Measurements from ENCODE around the gene SERPINB3.
"Not testable (repeated sequence)": the region's sequence is repeated elsewhere in the genome, so short reads cannot be mapped to it uniquely, and the experiment has no call there.

Gene SERPINB3

DNA sequence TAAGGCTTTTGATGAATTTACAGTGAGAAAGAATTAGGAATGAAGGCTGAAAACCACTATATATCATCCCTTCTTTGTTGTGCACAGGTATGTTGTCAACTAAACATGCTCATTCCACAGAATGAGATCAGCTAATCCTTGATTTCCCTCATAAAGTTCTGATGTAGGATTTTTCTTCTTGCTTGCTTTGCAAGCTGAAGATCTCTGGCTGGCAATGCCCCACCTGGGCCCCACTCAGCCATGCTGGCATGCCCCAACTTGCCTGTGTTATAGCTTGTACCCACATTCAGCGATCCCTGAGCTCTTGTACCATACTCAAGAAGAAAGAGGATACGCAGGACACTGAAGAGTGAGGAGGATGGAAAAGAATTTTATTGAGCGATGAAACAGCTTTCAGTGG is 23.0 kb upstream of the SERPINB3 start:
- Histone ChIP-seq H3K36me3 (ENCODE audit: control insufficient read depth in 5 of 5, insufficient read depth in 5 of 5, low read length in 5 of 5) (no peaks in the 10 kb centered on the region), H3K4me3 (ENCODE audit: low read depth in 1 of 5, low read length in 5 of 5) (no peak overlapping the region), H3K4me1 (ENCODE audit: control insufficient read depth in 5 of 5, insufficient read depth in 5 of 5, low read length in 5 of 5) (peaks cover 0 to 9% (median 2%) of the 10 kb centered on the region in 5 donors), H3K9me3 (ENCODE audit: control insufficient read depth in 5 of 5, low read length in 5 of 5) (no peaks in the 10 kb centered on the region), H3K9ac (ENCODE audit: low read length in 5 of 5) (no peak overlapping the region), H3K27me3 (ENCODE audit: control insufficient read depth in 5 of 5, insufficient read depth in 4 of 5, low read length in 5 of 5) (no peaks in the 10 kb centered on the region), H3K27ac (ENCODE audit: low read depth, low read length) (no peak overlapping the region)

GRCh38 chr18:63683890-63684289 is 22.2 kb upstream of the SERPINB3 start:
- H3K27me3 ChIP-seq (ENCODE audit: control insufficient read depth in 5 of 5, insufficient read depth in 4 of 5, low read length in 5 of 5) = no peaks in the 10 kb centered on the region
- H3K4me3 ChIP-seq (ENCODE audit: low read depth in 1 of 5, low read length in 5 of 5) = no peak overlapping the region
- H3K9ac ChIP-seq (ENCODE audit: low read length in 5 of 5) = no peak overlapping the region
- H3K36me3 ChIP-seq (ENCODE audit: control insufficient read depth in 5 of 5, insufficient read depth in 5 of 5, low read length in 5 of 5) = no peaks in the 10 kb centered on the region
- peaks cover 0 to 9% (median 2%) of the 10 kb centered on the region in 5 donors for H3K4me1 ChIP-seq (ENCODE audit: control insufficient read depth in 5 of 5, insufficient read depth in 5 of 5, low read length in 5 of 5)
- no peaks in the 10 kb centered on the region for H3K9me3 ChIP-seq (ENCODE audit: control insufficient read depth in 5 of 5, low read length in 5 of 5)
- H3K27ac ChIP-seq (ENCODE audit: low read depth, low read length) = no peak overlapping the region

GRCh38 chr18:63683152-63683551 is 21.5 kb upstream of the SERPINB3 start:
- H3K9me3 ChIP-seq (ENCODE audit: control insufficient read depth in 5 of 5, low read length in 5 of 5) = no peaks in the 10 kb centered on the region
- H3K4me3 ChIP-seq (ENCODE audit: low read depth in 1 of 5, low read length in 5 of 5) = no peak overlapping the region
- H3K4me1 ChIP-seq (ENCODE audit: control insufficient read depth in 5 of 5, insufficient read depth in 5 of 5, low read length in 5 of 5) = peaks cover 0 to 9% (median 2%) of the 10 kb centered on the region in 5 donors
- no peaks in the 10 kb centered on the region for H3K27me3 ChIP-seq (ENCODE audit: control insufficient read depth in 5 of 5, insufficient read depth in 4 of 5, low read length in 5 of 5)
- H3K9ac ChIP-seq (ENCODE audit: low read length in 5 of 5) = no peak overlapping the region
- H3K27ac ChIP-seq (ENCODE audit: low read depth, low read length) = no peak overlapping the region
- H3K36me3 ChIP-seq (ENCODE audit: control insufficient read depth in 5 of 5, insufficient read depth in 5 of 5, low read length in 5 of 5) = no peaks in the 10 kb centered on the region

DNA sequence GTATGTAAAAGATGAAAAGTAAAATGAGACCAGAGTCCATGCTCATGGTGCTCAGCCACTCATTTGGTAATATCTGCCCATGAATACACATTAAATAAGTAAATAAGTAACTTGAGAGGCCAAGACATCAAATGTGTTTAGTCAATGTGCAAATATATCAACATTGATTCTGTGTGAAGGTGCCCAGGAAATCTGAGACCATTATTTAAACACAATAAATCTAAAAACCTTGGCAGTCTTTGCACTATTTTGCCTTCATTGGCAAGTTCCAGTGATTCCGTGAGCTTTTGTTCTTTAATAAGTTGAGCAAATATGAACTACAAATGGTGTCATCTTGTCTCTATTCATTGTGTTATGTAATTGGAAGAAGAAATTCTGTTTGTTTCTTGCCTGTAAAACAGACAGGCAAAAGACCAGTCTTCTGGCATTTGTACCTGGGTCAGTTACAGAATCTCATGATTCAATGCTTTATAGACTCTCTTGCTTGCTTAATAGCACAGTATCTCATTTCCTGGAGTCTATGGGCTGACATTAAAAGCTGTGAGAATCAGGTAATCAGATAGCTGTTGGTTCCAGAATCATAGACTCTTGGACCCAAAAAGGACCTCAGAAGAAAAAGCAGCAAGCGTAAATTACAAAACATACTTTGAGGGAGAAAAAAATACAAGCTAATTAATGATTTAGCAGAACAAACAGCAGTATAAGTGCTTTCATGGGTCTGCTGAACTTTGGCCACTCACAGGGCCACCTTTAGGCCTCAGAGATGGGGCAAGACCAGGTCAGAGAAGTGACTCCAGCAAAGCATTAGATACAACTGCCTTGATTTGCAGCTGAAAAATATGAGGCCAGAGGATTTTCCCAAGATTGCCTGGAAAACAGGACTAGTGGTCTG is 20.0 kb upstream of the SERPINB3 start:
- H3K4me3 ChIP-seq (ENCODE audit: low read depth in 1 of 5, low read length in 5 of 5) = no peak overlapping the region
- H3K4me1 ChIP-seq (ENCODE audit: control insufficient read depth in 5 of 5, insufficient read depth in 5 of 5, low read length in 5 of 5) = peaks cover 0 to 9% (median 2%) of the 10 kb centered on the region in 5 donors
- H3K27me3 ChIP-seq (ENCODE audit: control insufficient read depth in 5 of 5, insufficient read depth in 4 of 5, low read length in 5 of 5) = no peaks in the 10 kb centered on the region
- H3K9ac ChIP-seq (ENCODE audit: low read length in 5 of 5) = no peak overlapping the region
- no peaks in the 10 kb centered on the region for H3K36me3 ChIP-seq (ENCODE audit: control insufficient read depth in 5 of 5, insufficient read depth in 5 of 5, low read length in 5 of 5)
- H3K27ac ChIP-seq (ENCODE audit: low read depth, low read length) = no peak overlapping the region
- H3K9me3 ChIP-seq (ENCODE audit: control insufficient read depth in 5 of 5, low read length in 5 of 5) = no peaks in the 10 kb centered on the region

DNA sequence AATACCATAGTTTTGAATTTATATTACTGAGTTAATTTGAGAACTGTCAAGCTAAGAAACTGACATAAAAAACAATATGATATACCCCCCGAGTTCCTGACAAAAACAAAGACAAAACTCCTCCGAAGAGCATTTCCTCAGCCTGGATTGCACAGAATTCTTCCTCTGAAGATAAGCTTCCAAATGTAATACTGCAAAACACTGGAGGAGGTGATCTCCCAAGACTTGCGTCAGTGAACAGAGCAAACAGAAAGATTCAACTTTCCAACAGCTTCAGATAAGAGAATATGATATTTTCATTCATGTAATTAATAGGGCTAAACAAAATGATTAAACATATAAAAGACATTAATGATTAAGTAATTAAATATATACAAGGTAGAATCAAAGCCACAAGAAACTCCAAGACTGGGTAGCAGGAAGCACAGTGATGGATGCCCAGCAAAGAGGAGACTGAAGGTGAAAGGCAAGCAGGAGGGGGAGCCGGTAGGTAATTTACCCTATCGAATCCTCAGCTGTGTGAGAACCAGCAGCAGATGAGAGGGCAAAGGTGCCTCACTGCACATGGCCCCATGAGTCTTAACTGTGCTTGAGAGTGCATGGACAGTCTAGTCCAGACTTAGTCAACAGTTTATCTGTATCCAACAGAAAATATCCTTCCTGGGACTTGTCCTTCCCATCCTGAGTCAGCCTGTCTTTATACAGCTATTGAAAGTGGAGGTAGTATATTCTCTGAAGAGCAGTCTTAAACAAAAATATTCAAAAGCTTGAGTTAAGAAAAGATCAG is 18.3 kb upstream of the SERPINB3 start:
- Histone ChIP-seq H3K27ac (ENCODE audit: low read depth, low read length) (no peak overlapping the region), H3K27me3 (ENCODE audit: control insufficient read depth in 5 of 5, insufficient read depth in 4 of 5, low read length in 5 of 5) (no peaks in the 10 kb centered on the region), H3K4me1 (ENCODE audit: control insufficient read depth in 5 of 5, insufficient read depth in 5 of 5, low read length in 5 of 5) (peaks cover 0 to 9% (median 2%) of the 10 kb centered on the region in 5 donors), H3K9ac (ENCODE audit: low read length in 5 of 5) (no peak overlapping the region), H3K4me3 (ENCODE audit: low read depth in 1 of 5, low read length in 5 of 5) (no peak overlapping the region), H3K9me3 (ENCODE audit: control insufficient read depth in 5 of 5, low read length in 5 of 5) (no peaks in the 10 kb centered on the region), H3K36me3 (ENCODE audit: control insufficient read depth in 5 of 5, insufficient read depth in 5 of 5, low read length in 5 of 5) (no peaks in the 10 kb centered on the region)

- Histone ChIP-seq H3K36me3 (ENCODE audit: control insufficient read depth in 5 of 5, insufficient read depth in 5 of 5, low read length in 5 of 5) (no peaks in the 10 kb centered on the region), H3K4me3 (ENCODE audit: low read depth in 1 of 5, low read length in 5 of 5) (no peak overlapping the region), H3K27ac (ENCODE audit: low read depth, low read length) (no peak overlapping the region), H3K4me1 (ENCODE audit: control insufficient read depth in 5 of 5, insufficient read depth in 5 of 5, low read length in 5 of 5) (peaks cover 0 to 4% (median 0%) of the 10 kb centered on the region in 5 donors), H3K9ac (ENCODE audit: low read length in 5 of 5) (no peak overlapping the region), H3K9me3 (ENCODE audit: control insufficient read depth in 5 of 5, low read length in 5 of 5) (no peaks in the 10 kb centered on the region), H3K27me3 (ENCODE audit: control insufficient read depth in 5 of 5, insufficient read depth in 4 of 5, low read length in 5 of 5) (no peaks in the 10 kb centered on the region)
Measured at GRCh38 chr18:63677500-63678225, 16.0 kb upstream of the SERPINB3 start.

- Histone ChIP-seq H3K4me3 (ENCODE audit: low read depth in 1 of 5, low read length in 5 of 5) (no peak overlapping the region), H3K36me3 (ENCODE audit: control insufficient read depth in 5 of 5, insufficient read depth in 5 of 5, low read length in 5 of 5) (no peaks in the 10 kb centered on the region), H3K27me3 (ENCODE audit: control insufficient read depth in 5 of 5, insufficient read depth in 4 of 5, low read length in 5 of 5) (no peaks in the 10 kb centered on the region)
Measured at GRCh38 chr18:63676526-63677323, 15.0 kb upstream of the SERPINB3 start.

GRCh38 chr18:63664571-63664970 is 2.9 kb upstream of the SERPINB3 start:
- H3K9ac ChIP-seq (ENCODE audit: low read length in 5 of 5) = no peak overlapping the region
- H3K27ac ChIP-seq (ENCODE audit: low read depth, low read length) = no peak overlapping the region
- H3K4me3 ChIP-seq (ENCODE audit: low read depth in 1 of 5, low read length in 5 of 5) = no peak overlapping the region
- H3K36me3 ChIP-seq (ENCODE audit: control insufficient read depth in 5 of 5, insufficient read depth in 5 of 5, low read length in 5 of 5) = no peaks in the 10 kb centered on the region
- no peaks in the 10 kb centered on the region for H3K4me1 ChIP-seq (ENCODE audit: control insufficient read depth in 5 of 5, insufficient read depth in 5 of 5, low read length in 5 of 5)
- H3K27me3 ChIP-seq (ENCODE audit: control insufficient read depth in 5 of 5, insufficient read depth in 4 of 5, low read length in 5 of 5) = no peaks in the 10 kb centered on the region
- no peaks in the 10 kb centered on the region for H3K9me3 ChIP-seq (ENCODE audit: control insufficient read depth in 5 of 5, low read length in 5 of 5)

More at GRCh38 chr18:63676526-63677323, 15.0 kb upstream of the SERPINB3 start:
- Histone ChIP-seq H3K9me3 (ENCODE audit: control insufficient read depth in 5 of 5, low read length in 5 of 5) (peaks cover 0 to 2% (median 0%) of the 10 kb centered on the region in 5 donors), H3K27ac (ENCODE audit: low read depth, low read length) (no peak overlapping the region), H3K9ac (ENCODE audit: low read length in 5 of 5) (no peak overlapping the region), H3K4me1 (ENCODE audit: control insufficient read depth in 5 of 5, insufficient read depth in 5 of 5, low read length in 5 of 5) (peaks cover 0 to 4% (median 0%) of the 10 kb centered on the region in 5 donors)

GRCh38 chr18:63658920-63659319 is 2.8 kb downstream of the SERPINB3 start:
- not testable (repeated sequence) for H3K27ac ChIP-seq (ENCODE audit: low read depth, low read length); H3K9ac ChIP-seq (ENCODE audit: low read length in 5 of 5); H3K36me3 ChIP-seq (ENCODE audit: control insufficient read depth in 5 of 5, insufficient read depth in 5 of 5, low read length in 5 of 5); H3K4me1 ChIP-seq (ENCODE audit: control insufficient read depth in 5 of 5, insufficient read depth in 5 of 5, low read length in 5 of 5); H3K27me3 ChIP-seq (ENCODE audit: control insufficient read depth in 5 of 5, insufficient read depth in 4 of 5, low read length in 5 of 5); H3K4me3 ChIP-seq (ENCODE audit: low read depth in 1 of 5, low read length in 5 of 5); H3K9me3 ChIP-seq (ENCODE audit: control insufficient read depth in 5 of 5, low read length in 5 of 5)
